GM10847 (cell line): Measurements from ENCODE around the gene IGLL5.

Source experiments
- POLR2A ChIP-seq: IDR thresholded peaks from 2 replicates; pipeline ENCODE4 v1.6.1; 2011; ENCODE audit not compliant: insufficient read length; ENCODE audit errors: extremely low read depth

The IGLL5 gene

GRCh38 chr22:22856364-22856763, 31.3 kb upstream of the IGLL5 start:
- TF ChIP-seq POLR2A: no peak

GRCh38 chr22:22856885-22857606, 30.6 kb upstream of the IGLL5 start:
- no peak for TF ChIP-seq POLR2A

- no peak for TF ChIP-seq POLR2A
These were observed 29.7 kb upstream of the IGLL5 start for GRCh38 chr22:22857607-22858558.

GRCh38 chr22:22858559-22858937, 29.1 kb upstream of the IGLL5 start:
- TF ChIP-seq POLR2A: no peak

GRCh38 chr22:22863001-22863400, 24.6 kb upstream of the IGLL5 start:
- TF ChIP-seq POLR2A: no peak

GRCh38 chr22:22865311-22866072, 22.1 kb upstream of the IGLL5 start:
- TF ChIP-seq POLR2A: no peak

- no peak for TF ChIP-seq POLR2A
These were observed 21.1 kb upstream of the IGLL5 start for GRCh38 chr22:22866381-22867111.

- no peak for TF ChIP-seq POLR2A
These were observed 19.5 kb upstream of the IGLL5 start for GRCh38 chr22:22867996-22868715.

- TF ChIP-seq POLR2A: no peak
These were observed 16.8 kb upstream of the IGLL5 start for GRCh38 chr22:22870577-22871404.

- TF ChIP-seq POLR2A: no peak
These were observed 15.9 kb upstream of the IGLL5 start for GRCh38 chr22:22871536-22872278.

- TF ChIP-seq POLR2A: no peak
These were observed 14.6 kb upstream of the IGLL5 start for GRCh38 chr22:22872722-22873708.
